ENCODE data around the gene CARS1.
"Not testable (repeated sequence)": the region's sequence is repeated elsewhere in the genome, so short reads cannot be mapped to it uniquely, and the experiment has no call there.

CARS1 gene

GRCh38 chr11:3080733-3081385, 23.6 kb upstream of the CARS1 start:
- no peaks in the 10 kb centered on the region for H3K36me3 ChIP-seq (ENCODE audit: control insufficient read depth in 5 of 5, insufficient read depth in 5 of 5, low read length in 5 of 5)

GRCh38 chr11:3080104-3080503, 22.9 kb upstream of the CARS1 start:
- no peak overlapping the region for H3K27ac ChIP-seq (ENCODE audit: low read depth, low read length)
- H3K27me3 ChIP-seq (ENCODE audit: control insufficient read depth in 5 of 5, insufficient read depth in 4 of 5, low read length in 5 of 5): peaks cover 0 to 2% (median 0%) of the 10 kb centered on the region in 5 donors
- no peak overlapping the region for H3K4me3 ChIP-seq (ENCODE audit: low read depth in 1 of 5, low read length in 5 of 5)
- no peaks in the 10 kb centered on the region for H3K36me3 ChIP-seq (ENCODE audit: control insufficient read depth in 5 of 5, insufficient read depth in 5 of 5, low read length in 5 of 5)
- H3K9me3 ChIP-seq (ENCODE audit: control insufficient read depth in 5 of 5, low read length in 5 of 5): no peaks in the 10 kb centered on the region
- peaks cover 0 to 4% (median 2%) of the 10 kb centered on the region in 5 donors for H3K4me1 ChIP-seq (ENCODE audit: control insufficient read depth in 5 of 5, insufficient read depth in 5 of 5, low read length in 5 of 5)
- H3K9ac ChIP-seq (ENCODE audit: low read length in 5 of 5): no peak overlapping the region

More at GRCh38 chr11:3080733-3081385, 23.6 kb upstream of the CARS1 start:
- no peaks in the 10 kb centered on the region for H3K4me1 ChIP-seq (ENCODE audit: control insufficient read depth in 5 of 5, insufficient read depth in 5 of 5, low read length in 5 of 5)
- H3K9ac ChIP-seq (ENCODE audit: low read length in 5 of 5): no peak overlapping the region
- no peak overlapping the region for H3K4me3 ChIP-seq (ENCODE audit: low read depth in 1 of 5, low read length in 5 of 5)
- peaks cover 0 to 2% (median 0%) of the 10 kb centered on the region in 5 donors for H3K27me3 ChIP-seq (ENCODE audit: control insufficient read depth in 5 of 5, insufficient read depth in 4 of 5, low read length in 5 of 5)
- H3K9me3 ChIP-seq (ENCODE audit: control insufficient read depth in 5 of 5, low read length in 5 of 5): no peaks in the 10 kb centered on the region
- H3K27ac ChIP-seq (ENCODE audit: low read depth, low read length): no peak overlapping the region

- H3K27ac ChIP-seq (ENCODE audit: low read depth, low read length): no peak overlapping the region
- no peaks in the 10 kb centered on the region for H3K27me3 ChIP-seq (ENCODE audit: control insufficient read depth in 5 of 5, insufficient read depth in 4 of 5, low read length in 5 of 5)
- peaks cover 0 to 16% (median 7%) of the 10 kb centered on the region in 5 donors for H3K4me1 ChIP-seq (ENCODE audit: control insufficient read depth in 5 of 5, insufficient read depth in 5 of 5, low read length in 5 of 5)
- H3K36me3 ChIP-seq (ENCODE audit: control insufficient read depth in 5 of 5, insufficient read depth in 5 of 5, low read length in 5 of 5): no peaks in the 10 kb centered on the region
- no peaks in the 10 kb centered on the region for H3K9me3 ChIP-seq (ENCODE audit: control insufficient read depth in 5 of 5, low read length in 5 of 5)
- no peak overlapping the region for H3K9ac ChIP-seq (ENCODE audit: low read length in 5 of 5)
- H3K4me3 ChIP-seq (ENCODE audit: low read depth in 1 of 5, low read length in 5 of 5): no peak overlapping the region
Measured at GRCh38 chr11:3077846-3078440, 20.7 kb upstream of the CARS1 start.

GRCh38 chr11:3077189-3077836, 20.1 kb upstream of the CARS1 start:
- Histone ChIP-seq H3K36me3 (ENCODE audit: control insufficient read depth in 5 of 5, insufficient read depth in 5 of 5, low read length in 5 of 5) (no peaks in the 10 kb centered on the region), H3K27ac (ENCODE audit: low read depth, low read length) (no peak overlapping the region), H3K9me3 (ENCODE audit: control insufficient read depth in 5 of 5, low read length in 5 of 5) (no peaks in the 10 kb centered on the region), H3K4me1 (ENCODE audit: control insufficient read depth in 5 of 5, insufficient read depth in 5 of 5, low read length in 5 of 5) (peaks cover 0 to 20% (median 7%) of the 10 kb centered on the region in 5 donors), H3K4me3 (ENCODE audit: low read depth in 1 of 5, low read length in 5 of 5) (no peak overlapping the region), H3K27me3 (ENCODE audit: control insufficient read depth in 5 of 5, insufficient read depth in 4 of 5, low read length in 5 of 5) (no peaks in the 10 kb centered on the region), H3K9ac (ENCODE audit: low read length in 5 of 5) (no peak overlapping the region)

GRCh38 chr11:3074912-3075589, 17.8 kb upstream of the CARS1 start:
- Histone ChIP-seq H3K4me3 (ENCODE audit: low read depth in 1 of 5, low read length in 5 of 5) (no peak overlapping the region), H3K27ac (ENCODE audit: low read depth, low read length) (peak overlapping the region; percentile 37), H3K27me3 (ENCODE audit: control insufficient read depth in 5 of 5, insufficient read depth in 4 of 5, low read length in 5 of 5) (no peaks in the 10 kb centered on the region), H3K4me1 (ENCODE audit: control insufficient read depth in 5 of 5, insufficient read depth in 5 of 5, low read length in 5 of 5) (peaks cover 0 to 22% (median 7%) of the 10 kb centered on the region in 5 donors), H3K36me3 (ENCODE audit: control insufficient read depth in 5 of 5, insufficient read depth in 5 of 5, low read length in 5 of 5) (no peaks in the 10 kb centered on the region), H3K9ac (ENCODE audit: low read length in 5 of 5) (no peak overlapping the region), H3K9me3 (ENCODE audit: control insufficient read depth in 5 of 5, low read length in 5 of 5) (no peaks in the 10 kb centered on the region)

- H3K4me1 ChIP-seq (ENCODE audit: control insufficient read depth in 5 of 5, insufficient read depth in 5 of 5, low read length in 5 of 5): peaks cover 0 to 22% (median 7%) of the 10 kb centered on the region in 5 donors
- H3K9me3 ChIP-seq (ENCODE audit: control insufficient read depth in 5 of 5, low read length in 5 of 5): no peaks in the 10 kb centered on the region
- H3K27ac ChIP-seq (ENCODE audit: low read depth, low read length): peak overlapping the region; percentile 54
- H3K36me3 ChIP-seq (ENCODE audit: control insufficient read depth in 5 of 5, insufficient read depth in 5 of 5, low read length in 5 of 5): no peaks in the 10 kb centered on the region
- H3K27me3 ChIP-seq (ENCODE audit: control insufficient read depth in 5 of 5, insufficient read depth in 4 of 5, low read length in 5 of 5): no peaks in the 10 kb centered on the region
- no peak overlapping the region for H3K9ac ChIP-seq (ENCODE audit: low read length in 5 of 5)
- H3K4me3 ChIP-seq (ENCODE audit: low read depth in 1 of 5, low read length in 5 of 5): no peak overlapping the region
Measured at GRCh38 chr11:3073029-3073435, 15.8 kb upstream of the CARS1 start.

- no peak overlapping the region for H3K9ac ChIP-seq (ENCODE audit: low read length in 5 of 5)
Measured at GRCh38 chr11:3069425-3069824, 12.2 kb upstream of the CARS1 start.

GRCh38 chr11:3066308-3066707, 9.1 kb upstream of the CARS1 start:
- H3K9me3 ChIP-seq (ENCODE audit: control insufficient read depth in 5 of 5, low read length in 5 of 5); H3K27me3 ChIP-seq (ENCODE audit: control insufficient read depth in 5 of 5, insufficient read depth in 4 of 5, low read length in 5 of 5); H3K4me3 ChIP-seq (ENCODE audit: low read depth in 1 of 5, low read length in 5 of 5); H3K4me1 ChIP-seq (ENCODE audit: control insufficient read depth in 5 of 5, insufficient read depth in 5 of 5, low read length in 5 of 5); H3K27ac ChIP-seq (ENCODE audit: low read depth, low read length); H3K36me3 ChIP-seq (ENCODE audit: control insufficient read depth in 5 of 5, insufficient read depth in 5 of 5, low read length in 5 of 5); H3K9ac ChIP-seq (ENCODE audit: low read length in 5 of 5): not testable (repeated sequence)

More at GRCh38 chr11:3069425-3069824, 12.2 kb upstream of the CARS1 start:
- Histone ChIP-seq H3K27ac (ENCODE audit: low read depth, low read length) (no peak overlapping the region), H3K36me3 (ENCODE audit: control insufficient read depth in 5 of 5, insufficient read depth in 5 of 5, low read length in 5 of 5) (no peaks in the 10 kb centered on the region), H3K9me3 (ENCODE audit: control insufficient read depth in 5 of 5, low read length in 5 of 5) (no peaks in the 10 kb centered on the region), H3K27me3 (ENCODE audit: control insufficient read depth in 5 of 5, insufficient read depth in 4 of 5, low read length in 5 of 5) (no peaks in the 10 kb centered on the region), H3K4me1 (ENCODE audit: control insufficient read depth in 5 of 5, insufficient read depth in 5 of 5, low read length in 5 of 5) (peaks cover 0 to 11% (median 0%) of the 10 kb centered on the region in 5 donors), H3K4me3 (ENCODE audit: low read depth in 1 of 5, low read length in 5 of 5) (no peak overlapping the region)

GRCh38 chr11:3064709-3065108, 7.5 kb upstream of the CARS1 start:
- not testable (repeated sequence) for H3K4me1 ChIP-seq (ENCODE audit: control insufficient read depth in 5 of 5, insufficient read depth in 5 of 5, low read length in 5 of 5); H3K27me3 ChIP-seq (ENCODE audit: control insufficient read depth in 5 of 5, insufficient read depth in 4 of 5, low read length in 5 of 5); H3K9ac ChIP-seq (ENCODE audit: low read length in 5 of 5); H3K4me3 ChIP-seq (ENCODE audit: low read depth in 1 of 5, low read length in 5 of 5); H3K9me3 ChIP-seq (ENCODE audit: control insufficient read depth in 5 of 5, low read length in 5 of 5); H3K36me3 ChIP-seq (ENCODE audit: control insufficient read depth in 5 of 5, insufficient read depth in 5 of 5, low read length in 5 of 5); H3K27ac ChIP-seq (ENCODE audit: low read depth, low read length)

- H3K4me1 ChIP-seq (ENCODE audit: control insufficient read depth in 5 of 5, insufficient read depth in 5 of 5, low read length in 5 of 5); H3K9ac ChIP-seq (ENCODE audit: low read length in 5 of 5); H3K27ac ChIP-seq (ENCODE audit: low read depth, low read length); H3K27me3 ChIP-seq (ENCODE audit: control insufficient read depth in 5 of 5, insufficient read depth in 4 of 5, low read length in 5 of 5); H3K36me3 ChIP-seq (ENCODE audit: control insufficient read depth in 5 of 5, insufficient read depth in 5 of 5, low read length in 5 of 5); H3K9me3 ChIP-seq (ENCODE audit: control insufficient read depth in 5 of 5, low read length in 5 of 5); H3K4me3 ChIP-seq (ENCODE audit: low read depth in 1 of 5, low read length in 5 of 5): not testable (repeated sequence)
Measured at GRCh38 chr11:3063876-3064275, 6.7 kb upstream of the CARS1 start.

Data from subcutaneous abdominal adipose tissue (tissue), 5 donors.